Measurements from ENCODE around the gene FOXB1.

The FOXB1 gene

GRCh38 chr15:59968314-59968713 is 35.8 kb upstream of the FOXB1 start:
- no peak overlapping the region for H3K27ac ChIP-seq
- no peak for TF ChIP-seq ZFX (IDR thresholded peaks at IDR 0.05; ENCODE audit: borderline replicate concordance)
- TF ChIP-seq CTCF (IDR thresholded peaks at IDR 0.05) = no peak

- H3K27ac ChIP-seq = no peak overlapping the region
- no peak for TF ChIP-seq ZFX (IDR thresholded peaks at IDR 0.05; ENCODE audit: borderline replicate concordance)
- no peak for TF ChIP-seq CTCF (IDR thresholded peaks at IDR 0.05)
These were observed 31.9 kb upstream of the FOXB1 start for GRCh38 chr15:59972241-59972640.

- no peak for TF ChIP-seq CTCF (IDR thresholded peaks at IDR 0.05)
- TF ChIP-seq ZFX (IDR thresholded peaks at IDR 0.05; ENCODE audit: borderline replicate concordance) = no peak
- no peak overlapping the region for H3K27ac ChIP-seq
These were observed 27.4 kb upstream of the FOXB1 start for GRCh38 chr15:59976480-59977271.

GRCh38 chr15:59991834-59992233 is 12.3 kb upstream of the FOXB1 start:
- H3K27ac ChIP-seq = no peak overlapping the region
- TF ChIP-seq ZFX (IDR thresholded peaks at IDR 0.05; ENCODE audit: borderline replicate concordance) = no peak
- no peak for TF ChIP-seq CTCF (IDR thresholded peaks at IDR 0.05)

- H3K27ac ChIP-seq = no peak overlapping the region
- TF ChIP-seq ZFX (IDR thresholded peaks at IDR 0.05; ENCODE audit: borderline replicate concordance) = no peak
- no peak for TF ChIP-seq CTCF (IDR thresholded peaks at IDR 0.05)
These were observed 10.9 kb upstream of the FOXB1 start for GRCh38 chr15:59993041-59993750.

- TF ChIP-seq CTCF (IDR thresholded peaks at IDR 0.05) = no peak; the same call in 1 of the 2 replicates
- no peak for TF ChIP-seq ZFX (IDR thresholded peaks at IDR 0.05; ENCODE audit: borderline replicate concordance)
These were observed 10.1 kb upstream of the FOXB1 start for GRCh38 chr15:59993950-59994401.

GRCh38 chr15:59994526-59994887 is 9.6 kb upstream of the FOXB1 start:
- TF ChIP-seq CTCF (IDR thresholded peaks at IDR 0.05) = no peak
- no peak for TF ChIP-seq ZFX (IDR thresholded peaks at IDR 0.05; ENCODE audit: borderline replicate concordance)
- no peak overlapping the region for H3K27ac ChIP-seq

More at GRCh38 chr15:59993950-59994401, 10.1 kb upstream of the FOXB1 start:
- H3K27ac ChIP-seq = no peak overlapping the region
